Erythroblast (primary cell): ENCODE results near the gene TH.

Experiments used
- GATA1 ChIP-seq: IDR thresholded peaks from 2 replicates; pipeline ENCODE4 v1.6.1; 2011; ENCODE audit warnings: low read depth, mild to moderate bottlenecking, control low read depth, low read length, moderate library complexity
- POLR2A ChIP-seq: IDR thresholded peaks from 2 replicates; pipeline ENCODE4 v1.6.1; 2011; ENCODE audit warnings: mild to moderate bottlenecking, low read length

GRCh38 chr11:2173761-2174160 is 2.1 kb upstream of the TH start:
- no peak for TF ChIP-seq POLR2A
- TF ChIP-seq GATA1, result no peak
